PFSK-1 (cell line): ENCODE data around the gene CCER1.

ENCODE experiments used
- FOXP2 ChIP-seq: optimal IDR thresholded peaks from 2 replicates; pipeline ENCODE3; 2011; ENCODE audit warnings: borderline replicate concordance, control low read depth, inconsistent platforms; ENCODE audit not compliant: insufficient read depth; ENCODE audit errors: extremely low read length, extremely low read depth
- POLR2AphosphoS5 ChIP-seq: IDR thresholded peaks from 2 replicates; pipeline ENCODE4 v1.6.1; 2012; ENCODE audit warnings: low read depth, mild to moderate bottlenecking, control low read depth, low read length, moderate library complexity
- REST ChIP-seq, 2 experiments: IDR thresholded peaks; 2 replicates each; pipeline versions ENCODE4 v1.6.1 to v1.8.0; 2011 to 2012; ENCODE audit warnings: low read depth in 2 of 2, low read length in 2 of 2, control low read depth in 1 of 2, inconsistent platforms in 1 of 2, mild to moderate bottlenecking in 1 of 2, moderate library complexity in 1 of 2; ENCODE audit not compliant: insufficient read depth in 1 of 2
- SIN3A ChIP-seq: IDR thresholded peaks from 2 replicates; pipeline ENCODE4 v1.6.1; 2012; ENCODE audit warnings: mild to moderate bottlenecking, low read length, moderate library complexity, borderline replicate concordance; ENCODE audit not compliant: insufficient read depth
- TAF1 ChIP-seq: IDR thresholded peaks from 2 replicates; pipeline ENCODE4 v1.6.1; 2012; ENCODE audit warnings: low read length, control low read depth, borderline replicate concordance; ENCODE audit not compliant: insufficient read depth

Gene CCER1

GRCh38 chr12:90916516-90916915, 38.5 kb downstream of the CCER1 start:
- TF ChIP-seq TAF1: no peak
- no peak for TF ChIP-seq POLR2AphosphoS5
- TF ChIP-seq SIN3A: no peak
- TF ChIP-seq REST (IDR thresholded peaks at IDR 0.05; ENCODE audit: insufficient read depth in 1 of 2, low read depth in 2 of 2, low read length in 2 of 2): no peak
- no peak for TF ChIP-seq FOXP2

- no peak for TF ChIP-seq FOXP2
- TF ChIP-seq POLR2AphosphoS5: no peak
- no peak for TF ChIP-seq REST (IDR thresholded peaks at IDR 0.05; ENCODE audit: insufficient read depth in 1 of 2, low read depth in 2 of 2, low read length in 2 of 2)
- TF ChIP-seq SIN3A: no peak
- no peak for TF ChIP-seq TAF1
Observed at GRCh38 chr12:90915353-90915752, 39.6 kb downstream of the CCER1 start.

GRCh38 chr12:90910958-90911357, 44.0 kb downstream of the CCER1 start:
- TF ChIP-seq REST (IDR thresholded peaks at IDR 0.05; ENCODE audit: insufficient read depth in 1 of 2, low read depth in 2 of 2, low read length in 2 of 2): no peak
- no peak for TF ChIP-seq FOXP2
- no peak for TF ChIP-seq TAF1
- no peak for TF ChIP-seq SIN3A
- TF ChIP-seq POLR2AphosphoS5: no peak

DNA sequence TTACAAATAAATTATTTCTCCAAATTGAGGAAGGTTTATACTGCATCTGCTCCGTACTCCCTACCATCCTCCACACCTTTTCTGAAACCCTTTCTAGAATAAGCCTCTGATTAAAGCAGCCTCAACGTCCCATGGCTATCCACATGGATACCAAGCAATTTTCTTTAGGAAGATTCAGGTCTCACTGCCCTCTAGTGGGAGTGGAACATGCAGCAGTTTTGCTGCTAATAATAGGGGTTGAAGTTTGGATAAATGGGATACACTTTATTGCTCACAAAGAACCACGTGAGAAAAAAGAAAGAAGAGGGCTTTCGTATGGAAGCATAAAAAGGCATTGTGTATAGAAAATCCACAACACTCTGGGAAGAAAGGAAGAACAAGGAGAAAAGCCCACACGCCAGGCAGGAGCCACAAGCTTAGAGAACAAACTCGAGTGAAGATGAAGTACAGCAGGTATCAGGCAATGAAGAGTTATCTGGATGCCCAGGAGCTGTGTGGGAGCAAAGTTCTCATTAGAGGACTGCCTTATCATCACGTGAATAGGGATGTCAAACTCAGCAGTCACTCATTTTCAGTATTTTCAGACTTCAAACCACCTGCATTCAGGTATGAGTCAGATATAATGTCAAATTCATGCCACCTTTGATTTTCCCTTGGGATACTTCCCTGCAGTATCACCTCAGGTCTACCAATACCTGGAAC, 45.8 kb downstream of the CCER1 start:
- TF ChIP-seq REST (IDR thresholded peaks at IDR 0.05; ENCODE audit: insufficient read depth in 1 of 2, low read depth in 2 of 2, low read length in 2 of 2): no peak

DNA sequence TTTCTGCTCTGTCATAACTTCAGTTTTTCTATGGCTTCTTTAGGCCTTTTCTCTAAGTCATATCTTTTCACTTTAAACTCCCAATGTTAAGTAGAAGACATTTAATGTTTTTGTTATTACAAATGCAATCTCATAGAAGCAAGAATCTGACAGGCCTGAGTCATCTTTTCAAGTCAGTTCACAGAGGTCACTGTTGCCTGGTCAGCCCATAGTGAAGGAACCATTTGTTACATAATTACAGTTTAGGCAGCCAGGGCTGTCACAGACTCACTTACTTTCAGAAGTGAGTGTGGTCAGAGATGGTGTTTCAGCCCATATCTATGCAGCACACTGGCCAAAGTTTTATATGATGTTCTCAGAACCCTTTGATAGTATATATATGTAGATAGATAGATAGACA, 46.5 kb downstream of the CCER1 start:
- TF ChIP-seq REST (IDR thresholded peaks at IDR 0.05; ENCODE audit: insufficient read depth in 1 of 2, low read depth in 2 of 2, low read length in 2 of 2): no peak
- no peak for TF ChIP-seq SIN3A
- TF ChIP-seq POLR2AphosphoS5: no peak
- TF ChIP-seq FOXP2: no peak
- no peak for TF ChIP-seq TAF1
